ENCODE data around the gene LRCH1. TPM values are rescaled to one million over a fixed set of nuclear protein-coding genes. Genes with fewer than 3 reads are reported as not detected.

LRCH1 gene
- total and polyA plus RNA-seq, 10 of the 15 experiments (the other 5 are each of a cell fraction or from before 2014, with no cell fraction given) = 5.3 to 48.9 (median 14.4) TPM

DNA sequence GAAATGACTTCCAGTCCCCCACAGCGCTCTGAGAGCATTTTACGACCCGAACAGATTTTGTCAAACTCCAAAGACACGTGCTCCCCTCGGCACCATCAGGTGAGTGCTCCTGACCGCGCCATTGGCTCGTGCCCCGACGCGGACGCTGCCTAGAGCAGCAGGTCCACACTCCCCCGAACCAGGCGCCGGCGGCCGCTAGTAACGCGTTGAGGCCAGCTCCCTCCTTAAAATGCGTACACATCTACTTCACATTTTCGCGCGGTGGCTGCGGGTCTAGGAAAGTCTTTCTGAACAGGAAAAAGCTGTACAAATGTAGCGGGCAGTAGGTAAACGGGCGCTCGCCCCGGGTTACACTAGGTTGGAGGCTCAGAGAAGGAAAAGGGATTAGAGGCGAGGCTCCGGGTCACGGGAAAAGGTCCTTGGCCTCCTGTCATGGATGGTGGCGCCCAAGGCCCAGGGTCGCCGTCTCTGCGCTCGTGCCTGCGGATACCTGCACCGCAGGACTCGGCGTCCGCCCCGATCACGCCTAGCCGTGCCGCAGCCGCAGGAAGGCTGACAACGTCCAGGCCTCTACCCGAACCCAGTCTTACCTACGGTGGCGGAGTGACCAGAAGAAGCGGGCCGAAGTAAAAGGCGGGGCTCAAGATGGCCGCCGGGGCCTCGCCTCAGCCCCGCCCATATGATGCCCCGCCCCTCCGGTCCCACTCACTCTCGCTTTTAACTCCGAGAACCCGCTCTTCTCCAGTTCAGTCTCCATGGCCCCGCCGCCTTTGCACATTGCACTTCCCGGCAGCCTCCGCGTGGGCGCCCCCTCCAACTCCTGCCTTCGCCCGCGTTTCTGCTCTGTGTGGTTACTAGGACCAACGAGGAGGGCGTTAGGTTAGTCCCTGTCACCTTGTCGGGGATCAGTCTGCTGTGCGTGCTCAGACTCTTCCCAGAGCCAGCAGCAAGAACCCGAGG lies 243.8 kb downstream of the LRCH1 start, which contains the start of gene ESD (continued):
- TF ChIP-seq, protein P1, sequence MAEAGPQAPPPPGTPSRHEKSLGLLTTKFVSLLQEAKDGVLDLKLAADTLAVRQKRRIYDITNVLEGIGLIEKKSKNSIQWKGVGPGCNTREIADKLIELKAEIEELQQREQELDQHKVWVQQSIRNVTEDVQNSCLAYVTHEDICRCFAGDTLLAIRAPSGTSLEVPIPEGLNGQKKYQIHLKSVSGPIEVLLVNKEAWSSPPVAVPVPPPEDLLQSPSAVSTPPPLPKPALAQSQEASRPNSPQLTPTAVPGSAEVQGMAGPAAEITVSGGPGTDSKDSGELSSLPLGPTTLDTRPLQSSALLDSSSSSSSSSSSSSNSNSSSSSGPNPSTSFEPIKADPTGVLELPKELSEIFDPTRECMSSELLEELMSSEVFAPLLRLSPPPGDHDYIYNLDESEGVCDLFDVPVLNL (IDR thresholded peaks at IDR 0.05; ENCODE audit: low read depth, low read length) = no peak
- TF ChIP-seq HCFC1 (IDR thresholded peaks at IDR 0.05; ENCODE audit: low read length) (peak; percentile 21), MEF2B (IDR thresholded peaks at IDR 0.05; ENCODE audit: partially characterized antibody, poor library complexity, severe bottlenecking) (no peak), ZNF384 (IDR thresholded peaks at IDR 0.05; ENCODE audit: borderline replicate concordance, low read depth, low read length) (no peak), TCF12 (IDR thresholded peaks at IDR 0.05; ENCODE audit: low read depth, low read length) (no peak), ZZZ3 (IDR thresholded peaks at IDR 0.05; ENCODE audit: control insufficient read depth, insufficient read length, low read depth) (no peak), POLR2AphosphoS5 (IDR thresholded peaks at IDR 0.05; ENCODE audit: low read length) (peak; percentile 82), SMC3 (IDR thresholded peaks at IDR 0.05; ENCODE audit: borderline replicate concordance, low read length) (no peak), NFYB (IDR thresholded peaks at IDR 0.05; ENCODE audit: insufficient read depth, low read depth, low read length) (peak; percentile 64; the same call in 1 of the 2 replicates), RB1 (IDR thresholded peaks at IDR 0.05; ENCODE audit: borderline replicate concordance) (0 out of 2 replicates have a peak, but pooled peaks have one; percentile 21), EED (IDR thresholded peaks at IDR 0.05; ENCODE audit: low read depth) (peak; percentile 50; the same call in 1 of the 2 replicates), GATAD2B (conservative IDR thresholded peaks at IDR 0.05; ENCODE audit: low read depth) (0 out of 2 replicates have a peak, but pooled peaks have one; percentile 62), ZNF207 (IDR thresholded peaks at IDR 0.05; ENCODE audit: borderline replicate concordance) (no peak), KAT2A (conservative IDR thresholded peaks at IDR 0.05; ENCODE audit: control insufficient read depth, low read depth, low read length) (no peak), IKZF1 (conservative IDR thresholded peaks at IDR 0.05) (peak; percentile 72), TARDBP (IDR thresholded peaks at IDR 0.05; ENCODE audit: borderline replicate concordance) (no peak), PAX5 (IDR thresholded peaks at IDR 0.05; ENCODE audit: borderline replicate concordance, low read depth, low read length) (peak; percentile 55; the same call in 1 of the 2 replicates)
- TF ChIP-seq, protein P2, sequence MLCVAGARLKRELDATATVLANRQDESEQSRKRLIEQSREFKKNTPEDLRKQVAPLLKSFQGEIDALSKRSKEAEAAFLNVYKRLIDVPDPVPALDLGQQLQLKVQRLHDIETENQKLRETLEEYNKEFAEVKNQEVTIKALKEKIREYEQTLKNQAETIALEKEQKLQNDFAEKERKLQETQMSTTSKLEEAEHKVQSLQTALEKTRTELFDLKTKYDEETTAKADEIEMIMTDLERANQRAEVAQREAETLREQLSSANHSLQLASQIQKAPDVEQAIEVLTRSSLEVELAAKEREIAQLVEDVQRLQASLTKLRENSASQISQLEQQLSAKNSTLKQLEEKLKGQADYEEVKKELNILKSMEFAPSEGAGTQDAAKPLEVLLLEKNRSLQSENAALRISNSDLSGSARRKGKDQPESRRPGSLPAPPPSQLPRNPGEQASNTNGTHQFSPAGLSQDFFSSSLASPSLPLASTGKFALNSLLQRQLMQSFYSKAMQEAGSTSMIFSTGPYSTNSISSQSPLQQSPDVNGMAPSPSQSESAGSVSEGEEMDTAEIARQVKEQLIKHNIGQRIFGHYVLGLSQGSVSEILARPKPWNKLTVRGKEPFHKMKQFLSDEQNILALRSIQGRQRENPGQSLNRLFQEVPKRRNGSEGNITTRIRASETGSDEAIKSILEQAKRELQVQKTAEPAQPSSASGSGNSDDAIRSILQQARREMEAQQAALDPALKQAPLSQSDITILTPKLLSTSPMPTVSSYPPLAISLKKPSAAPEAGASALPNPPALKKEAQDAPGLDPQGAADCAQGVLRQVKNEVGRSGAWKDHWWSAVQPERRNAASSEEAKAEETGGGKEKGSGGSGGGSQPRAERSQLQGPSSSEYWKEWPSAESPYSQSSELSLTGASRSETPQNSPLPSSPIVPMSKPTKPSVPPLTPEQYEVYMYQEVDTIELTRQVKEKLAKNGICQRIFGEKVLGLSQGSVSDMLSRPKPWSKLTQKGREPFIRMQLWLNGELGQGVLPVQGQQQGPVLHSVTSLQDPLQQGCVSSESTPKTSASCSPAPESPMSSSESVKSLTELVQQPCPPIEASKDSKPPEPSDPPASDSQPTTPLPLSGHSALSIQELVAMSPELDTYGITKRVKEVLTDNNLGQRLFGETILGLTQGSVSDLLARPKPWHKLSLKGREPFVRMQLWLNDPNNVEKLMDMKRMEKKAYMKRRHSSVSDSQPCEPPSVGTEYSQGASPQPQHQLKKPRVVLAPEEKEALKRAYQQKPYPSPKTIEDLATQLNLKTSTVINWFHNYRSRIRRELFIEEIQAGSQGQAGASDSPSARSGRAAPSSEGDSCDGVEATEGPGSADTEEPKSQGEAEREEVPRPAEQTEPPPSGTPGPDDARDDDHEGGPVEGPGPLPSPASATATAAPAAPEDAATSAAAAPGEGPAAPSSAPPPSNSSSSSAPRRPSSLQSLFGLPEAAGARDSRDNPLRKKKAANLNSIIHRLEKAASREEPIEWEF (IDR thresholded peaks at IDR 0.05; ENCODE audit: insufficient replicate concordance, low read depth, low read length) = no peak
- TF ChIP-seq, protein P3, sequence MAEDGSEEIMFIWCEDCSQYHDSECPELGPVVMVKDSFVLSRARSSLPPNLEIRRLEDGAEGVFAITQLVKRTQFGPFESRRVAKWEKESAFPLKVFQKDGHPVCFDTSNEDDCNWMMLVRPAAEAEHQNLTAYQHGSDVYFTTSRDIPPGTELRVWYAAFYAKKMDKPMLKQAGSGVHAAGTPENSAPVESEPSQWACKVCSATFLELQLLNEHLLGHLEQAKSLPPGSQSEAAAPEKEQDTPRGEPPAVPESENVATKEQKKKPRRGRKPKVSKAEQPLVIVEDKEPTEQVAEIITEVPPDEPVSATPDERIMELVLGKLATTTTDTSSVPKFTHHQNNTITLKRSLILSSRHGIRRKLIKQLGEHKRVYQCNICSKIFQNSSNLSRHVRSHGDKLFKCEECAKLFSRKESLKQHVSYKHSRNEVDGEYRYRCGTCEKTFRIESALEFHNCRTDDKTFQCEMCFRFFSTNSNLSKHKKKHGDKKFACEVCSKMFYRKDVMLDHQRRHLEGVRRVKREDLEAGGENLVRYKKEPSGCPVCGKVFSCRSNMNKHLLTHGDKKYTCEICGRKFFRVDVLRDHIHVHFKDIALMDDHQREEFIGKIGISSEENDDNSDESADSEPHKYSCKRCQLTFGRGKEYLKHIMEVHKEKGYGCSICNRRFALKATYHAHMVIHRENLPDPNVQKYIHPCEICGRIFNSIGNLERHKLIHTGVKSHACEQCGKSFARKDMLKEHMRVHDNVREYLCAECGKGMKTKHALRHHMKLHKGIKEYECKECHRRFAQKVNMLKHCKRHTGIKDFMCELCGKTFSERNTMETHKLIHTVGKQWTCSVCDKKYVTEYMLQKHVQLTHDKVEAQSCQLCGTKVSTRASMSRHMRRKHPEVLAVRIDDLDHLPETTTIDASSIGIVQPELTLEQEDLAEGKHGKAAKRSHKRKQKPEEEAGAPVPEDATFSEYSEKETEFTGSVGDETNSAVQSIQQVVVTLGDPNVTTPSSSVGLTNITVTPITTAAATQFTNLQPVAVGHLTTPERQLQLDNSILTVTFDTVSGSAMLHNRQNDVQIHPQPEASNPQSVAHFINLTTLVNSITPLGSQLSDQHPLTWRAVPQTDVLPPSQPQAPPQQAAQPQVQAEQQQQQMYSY (CRISPR knock-in tag; IDR thresholded peaks at IDR 0.05) = no peak

All from GM12878 (cell line).